GM12878 (cell line): ENCODE measurements around the gene EVC. TPM values are rescaled to one million over a fixed set of nuclear protein-coding genes. Genes with fewer than 3 reads are reported as not detected.

ENCODE experiments used
- ATAC-seq: fragments of 200-7000 bp; cut with Tn5 transposase; 3 replicates; pipeline ENCODE4 v1.9.1; 2020; ENCODE audit warnings: mild to moderate bottlenecking, moderate library complexity
- BruUV-seq: library from RNA; stranded (reverse); fragments of 400-500 nt; replicated peaks from 2 replicates; lab custom pipeline; 2021; lab: Mats Ljungman, UMichigan
- CTCF ChIA-PET: fragments of 300-600 bp; sonication (Branson Sonifier 250); formaldehyde crosslinking; extraction: SDS; loops from one replicate; lab custom pipeline; 2021; ENCODE audit warnings: inconsistent platforms; lab: Yijun Ruan, JAX
- POLR2A ChIA-PET: fragments of 350-600 bp; formaldehyde crosslinking; extraction: SDS; loops from one replicate; lab custom pipeline; 2021; ENCODE audit warnings: inconsistent platforms; lab: Charles Lee
- RAD21 ChIA-PET: fragments of 300-600 bp; sonication (Branson Sonifier 250); formaldehyde crosslinking; loops from one replicate; lab custom pipeline; 2023; ENCODE audit warnings: antibody characterized with exemption; ENCODE audit not compliant: unreplicated experiment; lab: Charles Lee
- SMC1A ChIA-PET: fragments of 300-600 bp; sonication (Branson Sonifier 250); formaldehyde crosslinking; loops from one replicate; lab custom pipeline; 2023; ENCODE audit not compliant: unreplicated experiment, uncharacterized antibody; lab: Charles Lee
- DNase-seq: peaks from one replicate; pipeline ENCODE4 v3.0.0-alpha.2; 2011; ENCODE audit warnings: low read depth, low spot score
- FAIRE-seq: peaks from 3 replicates; lab custom pipeline; 2011; peaks lifted over from hg19 to GRCh38; lab: Jason Lieb, UNC
- H2AFZ ChIP-seq: 2 replicates; pipeline ENCODE4 v1.6.0; 2011; ENCODE audit warnings: low read depth, low read length, control low read depth; ENCODE audit not compliant: control insufficient read depth
- H3K27ac ChIP-seq: 2 replicates; pipeline ENCODE4 v1.5.1; 2011; ENCODE audit warnings: control low read depth; ENCODE audit not compliant: control insufficient read depth, insufficient read depth
- H3K27me3 ChIP-seq, 2 experiments: replicated peaks in 1 of 2; 2 replicates each; pipeline versions ENCODE4 v1.6.0 to v1.6.1; 2011; ENCODE audit warnings: low read length in 1 of 2; ENCODE audit not compliant: control insufficient read depth in 2 of 2, insufficient read depth in 2 of 2
- H3K36me3 ChIP-seq, 2 experiments: 2 replicates each; pipeline ENCODE4 v1.5.1; 2011; ENCODE audit warnings: low read length in 1 of 2; ENCODE audit not compliant: control insufficient read depth in 2 of 2, insufficient read depth in 2 of 2
- H3K4me1 ChIP-seq: 2 replicates; pipeline ENCODE4 v1.6.1; 2011; ENCODE audit warnings: mild to moderate bottlenecking, low read length, moderate library complexity, mixed read lengths; ENCODE audit not compliant: control insufficient read depth, insufficient read depth
- H3K4me2 ChIP-seq: 2 replicates; pipeline ENCODE4 v1.6.0; 2011; ENCODE audit warnings: control low read depth; ENCODE audit not compliant: control insufficient read depth, insufficient read depth
- H3K4me3 ChIP-seq: fragments of 200-600 bp; sonication (generic); 2 replicates; pipeline ENCODE4 v1.5.1; 2016
- H3K79me2 ChIP-seq: 2 replicates; pipeline ENCODE4 v1.6.0; 2011; ENCODE audit warnings: low read length; ENCODE audit not compliant: control insufficient read depth, insufficient read depth
- H3K9ac ChIP-seq: 2 replicates; pipeline ENCODE4 v1.8.0; 2011; ENCODE audit warnings: low read length, control low read depth, mixed read lengths; ENCODE audit not compliant: control insufficient read depth, insufficient read depth
- H3K9me3 ChIP-seq: replicated peaks from 3 replicates; pipeline ENCODE4 v1.5.1; 2011; ENCODE audit warnings: mild to moderate bottlenecking, low read length; ENCODE audit not compliant: control insufficient read depth, insufficient read depth
- H4K20me1 ChIP-seq: 2 replicates; pipeline ENCODE4 v1.6.0; 2011; ENCODE audit not compliant: control insufficient read depth, insufficient read depth
- BCL11A ChIP-seq: IDR thresholded peaks from 2 replicates; pipeline ENCODE4 v1.6.1; 2011; ENCODE audit warnings: low read depth, low read length
- EGR1 ChIP-seq, 2 experiments: IDR thresholded peaks; 1 replicate in 1 of 2; 2 replicates in 1 of 2; pipeline ENCODE4 v1.6.1; 2011 to 2012; ENCODE audit warnings: low read depth in 2 of 2, low read length in 2 of 2, borderline replicate concordance in 1 of 2, mild to moderate bottlenecking in 1 of 2, moderate library complexity in 1 of 2
- EZH2 ChIP-seq: IDR thresholded peaks from 2 replicates; pipeline ENCODE4 v1.6.1; 2012; ENCODE audit warnings: low read depth, mild to moderate bottlenecking, control low read depth, inconsistent platforms, low read length, borderline replicate concordance; ENCODE audit not compliant: control insufficient read depth
- GATAD2B ChIP-seq: fragments of 450-650 bp; conservative IDR thresholded peaks from 2 replicates; pipeline ENCODE4 v1.6.1; 2017; ENCODE audit warnings: low read depth, mild to moderate bottlenecking, moderate library complexity
- IKZF2 ChIP-seq, 2 experiments: fragments of 450-650 bp; IDR thresholded peaks; 2 replicates each; pipeline ENCODE4 v1.6.1; 2017; ENCODE audit warnings: mild to moderate bottlenecking in 2 of 2, moderate library complexity in 2 of 2
- IRF5 ChIP-seq: fragments of 450-650 bp; IDR thresholded peaks from 2 replicates; pipeline ENCODE4 v1.6.1; 2017; ENCODE audit warnings: borderline replicate concordance
- NKRF ChIP-seq: fragments of 450-650 bp; conservative IDR thresholded peaks from 2 replicates; pipeline ENCODE4 v1.6.1; 2017; ENCODE audit warnings: mild to moderate bottlenecking, moderate library complexity
- PRDM15 ChIP-seq: fragments of 450-650 bp; formaldehyde crosslinking; IDR thresholded peaks from 2 replicates; pipeline ENCODE4 v1.4.0; 2020; ENCODE audit warnings: mild to moderate bottlenecking, moderate library complexity
- RAD21 ChIP-seq: IDR thresholded peaks from 2 replicates; pipeline ENCODE4 v1.6.1; 2011; ENCODE audit warnings: mild to moderate bottlenecking, low read depth, low read length, moderate library complexity; ENCODE audit not compliant: insufficient read depth
- RAD51 ChIP-seq: fragments of 450-650 bp; IDR thresholded peaks from 2 replicates; pipeline ENCODE4 v1.6.1; 2016; ENCODE audit warnings: moderate library complexity, mild to moderate bottlenecking, inconsistent platforms
- SMAD5 ChIP-seq: IDR thresholded peaks from 2 replicates; pipeline ENCODE4 v1.6.1; 2016; ENCODE audit warnings: antibody characterized with exemption, low read depth
- TAF1 ChIP-seq: IDR thresholded peaks from 2 replicates; pipeline ENCODE4 v1.6.1; 2011; ENCODE audit warnings: mild to moderate bottlenecking, low read depth, low read length, borderline replicate concordance
- ZBTB4 ChIP-seq: fragments of 450-650 bp; formaldehyde crosslinking; IDR thresholded peaks from 2 replicates; pipeline ENCODE4 v1.4.0; 2022; ENCODE audit warnings: mild to moderate bottlenecking, moderate library complexity
- WGBS: methylation state at CpG from one replicate; pipeline ENCODE4 v1.1.6; 2016; ENCODE audit warnings: low lambda C conversion rate; ENCODE audit not compliant: insufficient replicate concordance, insufficient coverage; ENCODE audit errors: missing lambda C conversion rate; 5-methylcytosine and 5-hydroxymethylcytosine counted together
- in situ Hi-C: fragments of 300-500 bp; cut with MboI; formaldehyde crosslinking; loops from 9 replicates; pipeline ENCODE4 v1.14.3; 2018; ENCODE audit warnings: mixed read lengths
- intact Hi-C: fragments of 100-400 bp; cut with micrococcal nuclease; formaldehyde crosslinking; loops from one replicate; pipeline ENCODE4 v1.14.2; 2022; ENCODE audit not compliant: unreplicated experiment
- polyA plus RNA-seq, 11 experiments: library from polyadenylated mRNA; depleted of rRNA in 4 of 11; unstranded in 6 of 11; stranded (reverse) in 5 of 11; fragments of >200 nt; fragmentation: Nextera tagmentation in 4 of 11; fragmentation: Illumina TruSeq in 1 of 11; extraction: Ambion mirVana in 4 of 11; extraction: Trizol in 1 of 11; gene quantifications; 1 replicate in 1 of 11; 2 replicates in 10 of 11; pipeline versions ENCODE4 v1.2.1 to v1.2.3, GENCODE V29; 2011 to 2016; ENCODE audit warnings: inconsistent platforms in 2 of 11, missing spikeins in 2 of 11, low read depth in 1 of 11
- total RNA-seq, 4 experiments: library from RNA; depleted of rRNA in 3 of 4; stranded (reverse); fragments of >200 nt in 3 of 4; fragmentation: Illumina TruSeq in 1 of 4; extraction: Trizol in 1 of 4; gene quantifications; 2 replicates each; pipeline versions ENCODE4 v1.2.1 to v1.2.3, GENCODE V29; 2013 to 2021

Gene EVC
- total and polyA plus RNA-seq, 10 of the 15 experiments (the other 5 are each of a cell fraction or from before 2014, with no cell fraction given), result 0.87 to 55.9 (median 15.6) TPM

- no peaks in the 10 kb centered on the region for H3K4me1 ChIP-seq
- BruUV-seq, result no TSS peak
- FAIRE-seq (no peak), DNase-seq (no peak), ATAC-seq (no peak)
- ChIA-PET SMC1A (no interaction called here), RAD21 (no interaction called here), POLR2A (interaction anchor here (1.1 kb wide), 1 partner anchor 11 kb away, joined by 3 read pairs; no protein-coding TSS in a partner anchor), CTCF (interaction anchor here (0.7 to 1.9 kb wide), 3 partner anchors 8 to 33 kb away, joined by 3 to 9 read pairs (median 3); no protein-coding TSS in a partner anchor)
- H3K9ac ChIP-seq, result no peak overlapping the region
- H4K20me1 ChIP-seq, result no peaks in the 10 kb centered on the region
- H3K79me2 ChIP-seq, result no peaks in the 10 kb centered on the region
- H3K36me3 ChIP-seq, result peaks cover 0 to 3% of the 10 kb centered on the region in 2 experiments; a peak in 2 of 4 replicates
- 41% methylated on average over 7 of the region's 7 CpGs for WGBS
- in situ Hi-C loops, result loop anchor here (10.0 kb wide), 3 partner anchors 409 to 1329 kb away; no protein-coding TSS in a partner anchor
- H3K4me3 ChIP-seq, result no peak overlapping the region
- no peak overlapping the region for H3K27ac ChIP-seq
- intact Hi-C loops, result loop anchor here (1.0 to 2.0 kb wide), 2 partner anchors 413 to 819 kb away; no protein-coding TSS in a partner anchor
- no peak overlapping the region for H2AFZ ChIP-seq
- no peak overlapping the region for H3K4me2 ChIP-seq
- H3K9me3 ChIP-seq, result no peaks in the 10 kb centered on the region; the same call in 2 of the 3 replicates
- no peaks in the 10 kb centered on the region for H3K27me3 ChIP-seq
- TF ChIP-seq EZH2, result no peak
- no peak for TF ChIP-seq RAD21
- TF ChIP-seq PRDM15 (CRISPR knock-in tag), result no peak
- TF ChIP-seq EGR1 (IDR thresholded peaks at IDR 0.05; ENCODE audit: borderline replicate concordance in 1 of 2, low read depth in 2 of 2, low read length in 2 of 2), result no peak
- TF ChIP-seq GATAD2B, result no peak
- no peak for TF ChIP-seq TAF1
- no peak for TF ChIP-seq SMAD5
- TF ChIP-seq IRF5, result no peak
- TF ChIP-seq RAD51, result no peak
- TF ChIP-seq ZBTB4, result no peak
- TF ChIP-seq BCL11A, result no peak
- no peak for TF ChIP-seq NKRF
- TF ChIP-seq IKZF2 (IDR thresholded peaks at IDR 0.05), result no peak
These were observed 102.9 kb downstream of the EVC start for GRCh38 chr4:5813882-5814255.
